Measurements from ENCODE around the gene PITPNC1. TPM values are rescaled to one million over a fixed set of nuclear protein-coding genes. Genes with fewer than 3 reads are reported as not detected.

Gene PITPNC1
- total RNA-seq, 4 donors from 2014 or later, result 4.1 to 45.1 (median 8.7) TPM

- DNase-seq, result no peak
- TF ChIP-seq, protein P1, sequence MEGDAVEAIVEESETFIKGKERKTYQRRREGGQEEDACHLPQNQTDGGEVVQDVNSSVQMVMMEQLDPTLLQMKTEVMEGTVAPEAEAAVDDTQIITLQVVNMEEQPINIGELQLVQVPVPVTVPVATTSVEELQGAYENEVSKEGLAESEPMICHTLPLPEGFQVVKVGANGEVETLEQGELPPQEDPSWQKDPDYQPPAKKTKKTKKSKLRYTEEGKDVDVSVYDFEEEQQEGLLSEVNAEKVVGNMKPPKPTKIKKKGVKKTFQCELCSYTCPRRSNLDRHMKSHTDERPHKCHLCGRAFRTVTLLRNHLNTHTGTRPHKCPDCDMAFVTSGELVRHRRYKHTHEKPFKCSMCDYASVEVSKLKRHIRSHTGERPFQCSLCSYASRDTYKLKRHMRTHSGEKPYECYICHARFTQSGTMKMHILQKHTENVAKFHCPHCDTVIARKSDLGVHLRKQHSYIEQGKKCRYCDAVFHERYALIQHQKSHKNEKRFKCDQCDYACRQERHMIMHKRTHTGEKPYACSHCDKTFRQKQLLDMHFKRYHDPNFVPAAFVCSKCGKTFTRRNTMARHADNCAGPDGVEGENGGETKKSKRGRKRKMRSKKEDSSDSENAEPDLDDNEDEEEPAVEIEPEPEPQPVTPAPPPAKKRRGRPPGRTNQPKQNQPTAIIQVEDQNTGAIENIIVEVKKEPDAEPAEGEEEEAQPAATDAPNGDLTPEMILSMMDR (IDR thresholded peaks at IDR 0.05), result no peak
- TF ChIP-seq POLR2A (IDR thresholded peaks at IDR 0.05), result no peak
- no peak overlapping the region for H3K4me3 ChIP-seq
- H3K27ac ChIP-seq, result no peak overlapping the region
- no peaks in the 10 kb centered on the region for H3K9me3 ChIP-seq
- intact Hi-C loops (cut with DNase I; ENCODE audit: low total_unique reads), result no loop called here
- no peaks in the 10 kb centered on the region for H3K4me1 ChIP-seq
- no peaks in the 10 kb centered on the region for H3K27me3 ChIP-seq
- H3K36me3 ChIP-seq, result no peaks in the 10 kb centered on the region
These were observed 34.3 kb downstream of the PITPNC1 start for GRCh38 chr17:67411397-67411796.

DNA sequence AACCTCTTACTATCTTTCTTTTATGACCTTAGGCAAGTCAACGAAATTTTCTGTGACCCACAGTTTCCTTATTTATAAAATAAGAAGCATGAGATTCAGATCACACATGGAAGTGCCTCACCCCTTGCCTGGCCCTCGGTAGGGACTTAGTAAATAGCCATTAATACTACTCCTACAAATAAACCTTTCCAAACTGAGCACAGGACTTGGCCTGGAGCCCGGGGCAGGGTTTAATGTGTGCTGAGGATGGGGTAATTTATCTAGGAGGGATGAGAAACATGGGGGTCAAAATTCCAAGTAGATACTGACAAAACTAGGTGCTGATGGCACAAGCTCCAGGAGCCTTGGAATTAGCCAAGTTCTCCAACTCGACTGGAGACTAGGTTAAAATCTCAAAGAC lies 35.0 kb downstream of the PITPNC1 start:
- TF ChIP-seq, protein P1 (IDR thresholded peaks at IDR 0.05), result no peak
- no peak for TF ChIP-seq POLR2A (IDR thresholded peaks at IDR 0.05)
- no peaks in the 10 kb centered on the region for H3K4me1 ChIP-seq
- H3K27me3 ChIP-seq, result no peaks in the 10 kb centered on the region
- H3K27ac ChIP-seq, result no peak overlapping the region
- DNase-seq, result no peak
- no peak overlapping the region for H3K4me3 ChIP-seq
- no peaks in the 10 kb centered on the region for H3K9me3 ChIP-seq
- no peaks in the 10 kb centered on the region for H3K36me3 ChIP-seq
- intact Hi-C loops (cut with DNase I; ENCODE audit: low total_unique reads), result no loop called here

DNA sequence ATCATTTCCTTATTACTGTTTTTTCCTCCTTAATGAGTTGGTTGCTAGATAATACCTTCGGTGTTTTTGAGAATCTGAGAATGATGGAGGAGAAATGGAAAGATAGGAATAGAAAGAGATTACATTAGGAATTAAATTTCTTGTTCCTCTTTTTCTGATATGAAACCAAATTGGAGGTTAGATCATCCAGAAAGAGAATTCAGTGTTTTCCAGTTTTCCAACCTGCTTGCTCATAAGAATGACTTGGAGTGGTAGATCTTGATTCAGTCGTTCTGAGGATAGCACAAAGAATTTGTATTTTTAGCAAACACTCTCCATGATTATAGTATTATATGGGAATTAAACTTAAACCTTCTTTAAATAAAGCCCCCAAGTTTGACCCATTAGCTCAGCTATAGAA lies 35.9 kb downstream of the PITPNC1 start:
- H3K4me1 ChIP-seq, result no peaks in the 10 kb centered on the region
- DNase-seq, result no peak
- no peaks in the 10 kb centered on the region for H3K9me3 ChIP-seq
- intact Hi-C loops (cut with DNase I; ENCODE audit: low total_unique reads), result no loop called here
- H3K36me3 ChIP-seq, result no peaks in the 10 kb centered on the region
- TF ChIP-seq, protein P1 (IDR thresholded peaks at IDR 0.05), result no peak
- TF ChIP-seq POLR2A (IDR thresholded peaks at IDR 0.05), result no peak
- no peak overlapping the region for H3K4me3 ChIP-seq
- H3K27me3 ChIP-seq, result no peaks in the 10 kb centered on the region
- no peak overlapping the region for H3K27ac ChIP-seq

GRCh38 chr17:67413388-67413787 lies 36.3 kb downstream of the PITPNC1 start:
- intact Hi-C loops (cut with DNase I; ENCODE audit: low total_unique reads), result no loop called here
- Histone ChIP-seq H3K4me1 (no peaks in the 10 kb centered on the region), H3K4me3 (no peak overlapping the region), H3K9me3 (no peaks in the 10 kb centered on the region), H3K27ac (no peak overlapping the region), H3K27me3 (no peaks in the 10 kb centered on the region), H3K36me3 (no peaks in the 10 kb centered on the region)
- DNase-seq, result no peak
- TF ChIP-seq, protein P1 (IDR thresholded peaks at IDR 0.05), result no peak
- no peak for TF ChIP-seq POLR2A (IDR thresholded peaks at IDR 0.05)

DNA sequence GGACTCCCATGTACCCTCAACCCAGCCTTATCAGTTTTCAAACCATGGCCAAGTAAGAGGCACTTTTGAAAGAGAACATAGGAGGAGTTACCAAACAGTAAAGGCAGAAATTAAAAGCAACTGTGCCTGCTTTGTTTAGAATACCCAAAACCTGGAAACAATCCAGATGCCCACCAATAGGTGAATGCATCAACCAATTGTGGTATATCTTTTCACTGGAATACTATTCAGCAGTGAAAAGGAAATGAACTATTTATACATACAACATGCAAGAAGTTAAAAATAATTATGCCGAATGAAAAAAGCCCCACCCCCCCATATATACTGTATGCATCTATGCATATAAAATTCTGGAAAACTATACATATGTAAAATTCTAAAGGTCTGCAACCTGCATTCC lies 37.0 kb downstream of the PITPNC1 start:
- no peak for TF ChIP-seq POLR2A (IDR thresholded peaks at IDR 0.05)
- TF ChIP-seq, protein P1 (IDR thresholded peaks at IDR 0.05), result no peak
- Histone ChIP-seq H3K27ac (no peak overlapping the region), H3K4me1 (no peaks in the 10 kb centered on the region), H3K9me3 (no peaks in the 10 kb centered on the region), H3K36me3 (no peaks in the 10 kb centered on the region), H3K4me3 (no peak overlapping the region), H3K27me3 (no peaks in the 10 kb centered on the region)
- intact Hi-C loops (cut with DNase I; ENCODE audit: low total_unique reads), result no loop called here
- DNase-seq, result no peak

Data from uterus (tissue), 4 donors.